Amniotic epithelial cell (primary cell): ENCODE measurements around the gene HK3.

Experiments
- DNase-seq: peaks from one replicate; pipeline ENCODE4 v3.0.0-alpha.2; 2010; ENCODE audit warnings: low read depth

HK3 gene

DNA sequence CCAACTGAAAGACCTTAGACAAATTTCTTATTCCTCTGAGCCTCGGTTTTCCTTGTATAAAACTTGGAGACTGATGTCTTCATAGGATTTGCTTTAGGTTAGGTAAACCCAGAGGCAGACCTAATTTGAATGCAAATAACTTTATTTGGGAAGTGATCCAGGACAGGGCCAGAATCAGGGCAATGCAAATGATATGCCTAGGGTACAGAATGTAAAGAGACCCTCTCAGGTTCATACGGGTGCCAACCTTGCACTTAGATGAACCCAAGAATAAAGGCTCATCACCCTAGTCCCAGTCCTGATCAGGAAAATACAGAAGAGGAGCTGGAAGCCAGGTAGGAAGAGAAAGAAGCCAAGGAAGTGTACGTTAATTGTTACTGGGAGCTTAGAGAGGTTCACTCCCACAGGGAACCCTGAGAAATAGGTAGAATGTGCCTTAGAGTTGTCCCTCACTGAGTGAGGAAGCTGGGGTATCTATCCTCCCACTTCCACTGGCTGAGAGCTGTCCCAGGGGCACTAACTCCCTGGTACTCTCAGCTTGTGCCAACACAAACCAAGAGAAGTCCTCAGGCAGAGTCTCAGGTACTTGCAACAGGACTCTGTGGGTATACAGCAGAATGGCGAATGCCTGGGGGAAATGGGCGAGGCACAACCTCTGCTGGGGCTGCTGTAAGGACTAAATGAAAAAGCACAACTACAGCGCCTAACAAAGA, 3.1 kb upstream of the HK3 start:
- no peak for DNase-seq

- DNase-seq = no peak
Measured at GRCh38 chr5:176901260-176902101, 2.3 kb upstream of the HK3 start.

- DNase-seq = no peak
Measured at GRCh38 chr5:176900780-176901204, 1.6 kb upstream of the HK3 start.

DNA sequence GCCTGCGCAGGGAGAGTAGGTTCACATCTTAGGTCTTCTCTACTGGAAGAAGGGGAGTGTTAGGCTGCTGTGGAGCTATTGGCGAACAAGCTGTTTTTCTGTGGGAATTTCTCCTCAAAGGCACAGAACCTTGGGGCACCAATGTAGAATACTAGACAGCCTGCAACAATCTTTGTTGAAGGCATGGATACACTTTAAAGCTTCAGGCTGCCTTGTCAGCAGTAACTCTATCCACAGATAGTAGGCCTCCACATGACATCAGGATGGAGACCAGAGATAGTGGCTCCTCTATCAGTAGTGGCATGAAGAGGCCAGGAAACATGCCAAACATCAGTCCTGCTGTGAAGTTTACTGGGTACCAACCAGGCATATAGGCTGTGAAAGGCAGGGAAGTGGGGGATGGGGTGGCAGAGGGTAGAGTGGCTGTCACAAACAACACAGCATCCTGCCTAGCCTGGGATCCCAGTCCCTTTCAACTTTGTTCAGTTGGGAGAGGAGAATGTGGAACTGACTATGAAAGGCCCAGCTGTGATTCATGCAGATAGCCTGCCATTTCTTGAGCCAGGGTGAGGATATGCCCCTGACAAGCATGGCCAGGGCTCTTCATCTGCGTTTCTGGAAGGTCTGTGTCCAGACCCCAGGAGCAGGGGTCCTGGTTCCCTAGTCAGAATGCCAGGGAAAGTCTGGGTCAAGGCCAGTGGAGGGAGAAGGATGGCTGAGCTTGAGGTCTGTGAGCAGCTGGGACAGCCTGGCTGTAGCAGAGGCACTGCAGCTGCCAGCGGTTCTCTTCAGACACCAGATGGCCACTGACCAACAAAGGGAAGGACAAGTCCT, 1.0 kb upstream of the HK3 start:
- no peak for DNase-seq

GRCh38 chr5:176897263-176897662, 1.9 kb downstream of the HK3 start:
- no peak for DNase-seq

GRCh38 chr5:176895831-176896230, 3.3 kb downstream of the HK3 start:
- no peak for DNase-seq

GRCh38 chr5:176894298-176894697, 4.8 kb downstream of the HK3 start:
- no peak for DNase-seq

- no peak for DNase-seq
Measured at GRCh38 chr5:176892663-176893062, 6.5 kb downstream of the HK3 start.

DNA sequence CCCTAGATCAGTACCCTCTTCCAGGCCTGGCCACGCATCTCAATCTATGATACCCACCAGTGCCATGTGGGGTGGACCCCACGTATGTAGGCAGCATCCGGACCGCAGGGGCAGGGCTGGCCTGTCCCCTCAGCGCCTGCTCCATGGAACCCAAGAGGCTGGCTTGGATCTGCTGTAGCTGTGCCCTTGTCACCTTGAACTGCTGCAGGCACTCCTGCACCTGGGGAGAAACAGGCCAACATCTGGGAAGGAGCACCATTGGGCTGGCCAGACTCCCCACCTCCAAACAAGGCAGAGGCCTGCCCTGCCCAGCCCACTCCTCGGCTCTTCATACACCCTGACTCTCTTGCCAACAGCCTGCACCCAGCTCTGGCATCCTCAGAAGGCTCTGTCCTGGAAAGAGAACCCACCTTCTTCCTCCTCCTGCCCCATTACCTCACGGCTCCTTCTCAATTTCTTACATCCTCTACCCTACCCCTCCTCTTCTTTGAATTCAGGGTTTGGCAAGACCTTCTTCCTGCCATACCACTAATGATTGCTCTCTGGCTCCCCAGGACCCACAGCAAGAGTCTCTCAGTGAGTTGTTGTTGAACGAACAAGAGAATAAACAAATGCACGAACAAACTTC, 7.7 kb downstream of the HK3 start:
- DNase-seq = no peak

DNA sequence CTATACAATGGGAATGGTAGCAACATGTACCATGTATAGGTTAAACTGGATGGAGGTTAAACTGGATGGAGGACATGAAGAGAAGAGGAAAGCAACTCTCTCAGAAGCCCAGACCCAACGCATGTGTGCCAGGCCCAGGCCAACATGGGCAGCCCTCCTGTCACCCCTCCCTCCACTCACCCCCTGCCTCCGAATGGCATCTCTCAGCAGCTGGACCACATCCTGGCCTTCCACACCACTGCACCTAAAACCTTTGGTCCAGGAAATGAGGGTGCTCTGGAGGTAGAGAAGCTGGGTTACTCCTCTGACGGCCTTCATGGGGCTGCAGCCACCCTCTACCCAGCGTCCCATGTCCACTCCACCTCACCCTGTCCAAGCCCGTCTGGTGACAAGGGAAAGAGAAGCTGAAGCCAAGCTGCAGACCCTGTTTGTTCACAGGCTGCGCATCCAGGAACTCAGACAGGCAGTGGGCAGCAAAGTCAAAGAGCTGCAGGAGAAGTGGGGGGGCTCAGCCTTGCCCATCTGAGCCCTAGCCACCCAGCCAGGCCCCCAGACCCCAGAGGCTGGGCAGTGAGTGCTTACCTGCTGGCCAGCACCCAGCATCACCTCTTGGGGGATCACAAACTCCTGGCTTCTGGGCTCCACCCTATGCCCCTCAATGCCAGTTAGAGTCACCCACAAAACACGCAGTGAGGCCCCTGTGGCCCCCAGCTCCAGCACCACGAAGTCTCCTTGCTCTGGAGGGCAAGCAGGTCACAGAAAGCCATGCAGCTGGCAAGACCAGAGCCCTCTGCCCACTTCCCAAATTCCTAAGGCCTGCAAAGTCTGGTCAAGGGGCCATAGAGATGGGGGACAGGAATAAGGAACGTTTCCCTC, 8.5 kb downstream of the HK3 start:
- DNase-seq = no peak

- DNase-seq = no peak
Measured at GRCh38 chr5:176889321-176890280, 9.5 kb downstream of the HK3 start.

GRCh38 chr5:176888865-176889165, 10.3 kb downstream of the HK3 start:
- no peak for DNase-seq

DNA sequence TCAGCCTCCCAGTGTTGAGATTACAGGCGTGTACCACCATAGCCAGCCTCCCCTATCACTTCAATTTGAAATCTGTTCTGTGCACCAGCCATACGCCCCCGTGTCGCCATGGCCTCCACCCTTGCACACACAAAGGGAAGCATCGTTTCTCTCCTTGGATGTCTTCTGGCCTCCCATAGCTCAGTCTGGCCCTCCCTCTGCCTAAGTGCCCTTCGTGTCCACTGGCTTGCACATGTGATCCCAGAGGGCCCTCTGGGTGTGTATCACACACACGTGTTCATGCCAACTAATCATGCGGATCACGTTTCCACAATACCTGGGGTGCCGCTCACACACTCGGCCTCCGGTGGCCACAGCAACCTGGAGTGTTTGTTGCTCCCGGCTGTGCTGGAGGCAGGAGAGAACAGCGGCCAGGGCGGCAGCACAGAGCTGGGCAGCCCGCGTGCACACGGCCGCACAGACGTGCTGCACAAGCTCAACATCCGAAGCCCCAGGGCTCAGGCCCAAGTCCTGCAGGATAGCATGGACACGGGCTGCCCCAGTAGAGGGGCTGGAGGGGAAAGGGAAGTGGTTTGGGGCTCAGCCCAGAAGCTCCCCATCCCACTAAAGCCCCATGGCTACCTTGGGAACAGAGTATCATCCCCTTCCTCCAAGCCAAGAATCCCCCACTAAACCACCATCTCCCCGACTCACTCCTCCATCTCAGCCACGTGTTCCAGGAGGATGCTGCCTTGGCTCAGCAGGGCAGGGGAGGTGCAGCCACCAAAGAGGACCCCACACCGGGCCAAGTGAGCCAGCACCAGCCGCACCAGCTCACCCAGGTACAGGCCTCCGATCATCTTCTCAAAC, 10.9 kb downstream of the HK3 start:
- DNase-seq = no peak

DNA sequence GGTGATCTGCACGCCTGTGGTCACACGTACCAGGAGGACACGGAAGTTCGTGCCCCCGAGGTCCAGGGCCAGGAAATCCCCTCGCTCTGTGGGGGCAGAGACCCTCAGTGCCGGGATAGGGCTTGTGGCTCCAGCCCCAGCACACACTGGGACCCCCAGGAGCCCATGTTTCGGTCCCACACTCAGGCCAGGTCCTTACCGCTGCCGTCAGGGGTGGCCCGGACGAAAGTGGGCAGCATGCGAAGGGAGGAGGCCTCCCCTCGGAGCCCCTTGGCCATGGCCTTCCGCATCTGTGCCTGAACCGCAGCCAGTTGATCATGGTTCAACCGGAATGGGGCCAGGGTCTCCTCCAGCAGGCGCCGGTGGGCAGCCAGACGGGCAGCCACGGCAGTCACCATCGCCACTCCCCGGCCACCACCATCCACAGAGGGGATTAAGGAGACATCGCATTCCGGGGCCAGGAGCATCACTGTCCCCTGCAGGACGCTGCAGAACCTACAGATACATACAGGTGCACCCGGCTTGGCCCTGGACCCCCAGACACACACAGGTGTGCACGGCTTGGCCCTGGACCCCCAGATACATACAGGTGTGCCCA, 11.8 kb downstream of the HK3 start:
- DNase-seq = no peak

- DNase-seq = no peak
Measured at GRCh38 chr5:176886336-176887251, 12.6 kb downstream of the HK3 start.

DNA sequence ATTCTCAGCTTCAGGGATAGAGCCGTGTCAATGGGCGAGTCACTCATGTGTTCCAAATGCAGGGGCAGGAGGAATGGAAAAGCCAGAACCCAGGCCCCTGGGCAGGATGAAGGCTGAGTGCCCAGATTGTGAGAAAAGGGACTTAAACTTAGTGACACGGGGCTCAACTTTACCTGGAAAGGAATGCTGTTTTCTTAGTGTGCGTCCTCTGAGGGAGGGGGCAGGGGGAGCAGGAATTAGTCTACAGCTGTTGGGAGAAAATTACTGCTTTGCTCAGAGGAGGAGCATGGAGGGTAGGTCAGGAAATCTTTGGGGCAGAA, 14.6 kb downstream of the HK3 start:
- no peak for DNase-seq

- DNase-seq = no peak
Measured at GRCh38 chr5:176883700-176884570, 15.2 kb downstream of the HK3 start.
